HepG2 (cell line): ENCODE data around the gene CUL5. TPM values are rescaled to one million over a fixed set of nuclear protein-coding genes. Genes with fewer than 3 reads are reported as not detected.

Experiments used
- ATAC-seq: fragments of 200-7000 bp; cut with Tn5 transposase; 3 replicates; pipeline ENCODE4 v1.9.1; 2020; ENCODE audit warnings: mild to moderate bottlenecking, moderate library complexity
- BruUV-seq: library from RNA; stranded (reverse); fragments of 400-500 nt; replicated peaks from 2 replicates; lab custom pipeline; 2021; lab: Mats Ljungman, UMichigan
- CTCF ChIA-PET: fragments of 300-600 bp; formaldehyde crosslinking; extraction: SDS; loops from one replicate; lab custom pipeline; 2021; ENCODE audit warnings: low total read pairs, inconsistent platforms, low intra/inter-chr PET ratio; lab: Yijun Ruan, JAX
- POLR2A ChIA-PET: fragments of 350-600 bp; sonication (Branson Sonifier 250); formaldehyde crosslinking; loops from one replicate; lab custom pipeline; 2020; ENCODE audit warnings: antibody characterized with exemption, inconsistent platforms; lab: Yijun Ruan, JAX
- DNase-seq: peaks from one replicate; pipeline ENCODE4 v3.0.0-alpha.2; 2015; ENCODE audit warnings: low spot score
- FAIRE-seq: peaks from 3 replicates; lab custom pipeline; 2011; peaks lifted over from hg19 to GRCh38; lab: Jason Lieb, UNC
- H2AFZ ChIP-seq: one replicate; pipeline ENCODE4 v1.6.1; 2011; ENCODE audit warnings: low read length, inconsistent platforms
- H3K27ac ChIP-seq: fragments of 300-600 bp; 3 replicates; pipeline ENCODE4 v1.8.0; 2011; ENCODE audit warnings: mixed run types, mild to moderate bottlenecking, mixed read lengths, low read length, inconsistent platforms; ENCODE audit not compliant: insufficient read depth; ENCODE audit errors: extremely low read length
- H3K27me3 ChIP-seq, 2 experiments: fragments of 200-600 bp in 1 of 2; 2 replicates in 1 of 2; 3 replicates in 1 of 2; pipeline versions ENCODE4 v1.6.0 to v1.8.0; 2011; ENCODE audit warnings: low read length in 2 of 2, mild to moderate bottlenecking in 2 of 2, moderate library complexity in 2 of 2, inconsistent platforms in 1 of 2; ENCODE audit not compliant: insufficient read depth in 2 of 2, control insufficient read depth in 1 of 2
- H3K36me3 ChIP-seq, 2 experiments: fragments of 200-600 bp in 1 of 2; replicated peaks in 1 of 2; 2 replicates in 1 of 2; 3 replicates in 1 of 2; pipeline versions ENCODE4 v1.5.1 to v1.8.0; 2011; ENCODE audit warnings: low read length in 2 of 2, inconsistent platforms in 1 of 2; ENCODE audit not compliant: insufficient read depth in 2 of 2, control insufficient read depth in 1 of 2
- H3K4me1 ChIP-seq: 2 replicates; pipeline ENCODE4 v1.5.1; 2012; ENCODE audit warnings: low read length, inconsistent platforms; ENCODE audit not compliant: insufficient read depth
- H3K4me2 ChIP-seq: 2 replicates; pipeline ENCODE4 v1.6.0; 2011; ENCODE audit warnings: low read depth, low read length, inconsistent platforms
- H3K4me3 ChIP-seq, 3 experiments: fragments of 200-600 bp in 1 of 3; sonication (generic), shearing (Covaris generic) in 1 of 3; replicated peaks in 1 of 3; 2 replicates each; pipeline ENCODE4 v1.5.1; 2011 to 2016; ENCODE audit warnings: low read length in 3 of 3, inconsistent platforms in 2 of 3, low read depth in 2 of 3, mild to moderate bottlenecking in 2 of 3, control low read depth in 1 of 3, mixed read lengths in 1 of 3; ENCODE audit not compliant: insufficient read depth in 1 of 3
- H3K79me2 ChIP-seq: one replicate; pipeline ENCODE4 v1.6.1; 2011; ENCODE audit warnings: low read length, inconsistent platforms; ENCODE audit not compliant: insufficient read depth
- H3K9ac ChIP-seq: 2 replicates; pipeline ENCODE4 v1.6.0; 2011; ENCODE audit warnings: mild to moderate bottlenecking, low read depth, low read length, inconsistent platforms; ENCODE audit not compliant: insufficient read depth
- H3K9me3 ChIP-seq: 2 replicates; pipeline ENCODE4 v1.5.1; 2012; ENCODE audit warnings: mild to moderate bottlenecking, low read length
- H4K20me1 ChIP-seq: 2 replicates; pipeline ENCODE4 v1.6.0; 2011; ENCODE audit warnings: inconsistent platforms, mild to moderate bottlenecking, low read length, moderate library complexity; ENCODE audit not compliant: insufficient read depth
- AGO1 ChIP-seq: fragments of 200-400 bp; formaldehyde crosslinking; IDR thresholded peaks from 2 replicates; pipeline ENCODE4 v1.6.1; 2017; ENCODE audit warnings: mild to moderate bottlenecking, low read depth, low read length, moderate library complexity; ENCODE audit not compliant: poor library complexity, severe bottlenecking
- FOSL2 ChIP-seq: sonication (generic); formaldehyde crosslinking; IDR thresholded peaks from 2 replicates; pipeline ENCODE4 v1.4.0; 2020; ENCODE audit warnings: missing genetic modification reagents
- FOXA1 ChIP-seq, 2 experiments: fragments of 450-650 bp in 1 of 2; sonication (generic) in 1 of 2; formaldehyde crosslinking in 1 of 2; IDR thresholded peaks; 2 replicates each; pipeline versions ENCODE4 v1.4.0 to v1.6.1; 2016 to 2020; ENCODE audit warnings: missing genetic modification reagents in 1 of 2
- HMGA1 ChIP-seq: sonication (generic); formaldehyde crosslinking; conservative IDR thresholded peaks from 2 replicates; pipeline ENCODE4 v1.4.0; 2020; ENCODE audit warnings: missing genetic modification reagents
- MLLT10 ChIP-seq: sonication (generic); formaldehyde crosslinking; IDR thresholded peaks from 2 replicates; pipeline ENCODE4 v1.4.0; 2020; ENCODE audit warnings: missing genetic modification reagents
- RXRB ChIP-seq: IDR thresholded peaks from 2 replicates; pipeline ENCODE4 v1.6.1; 2016; ENCODE audit warnings: borderline replicate concordance, missing genetic modification reagents, missing compliant biosample characterization
- ZNF232 ChIP-seq: sonication (generic); formaldehyde crosslinking; IDR thresholded peaks from 2 replicates; pipeline ENCODE4 v1.4.0; 2020; ENCODE audit warnings: missing genetic modification reagents, borderline replicate concordance
- ZNF350 ChIP-seq: sonication (generic); formaldehyde crosslinking; IDR thresholded peaks from 2 replicates; pipeline ENCODE4 v1.4.0; 2020; ENCODE audit warnings: mild to moderate bottlenecking, low read depth, missing genetic modification reagents, borderline replicate concordance
- ZNF547 ChIP-seq: sonication (generic); formaldehyde crosslinking; IDR thresholded peaks from 2 replicates; pipeline ENCODE4 v1.5.1; 2020; ENCODE audit warnings: mild to moderate bottlenecking, missing genetic modification reagents
- ZNF816 ChIP-seq: sonication (generic); formaldehyde crosslinking; IDR thresholded peaks from 2 replicates; pipeline ENCODE4 v1.8.0; 2022; ENCODE audit warnings: missing genetic modification reagents, mild to moderate bottlenecking, borderline replicate concordance
- ZNF839 ChIP-seq: sonication (generic); formaldehyde crosslinking; IDR thresholded peaks from 2 replicates; pipeline ENCODE4 v1.4.0; 2020; ENCODE audit warnings: missing genetic modification reagents, mild to moderate bottlenecking, borderline replicate concordance
- WGBS: methylation state at CpG from one replicate; pipeline ENCODE4 v1.1.6; 2017; ENCODE audit warnings: low lambda C conversion rate; 5-methylcytosine and 5-hydroxymethylcytosine counted together
- in situ Hi-C: cut with HindIII; loops from 2 replicates; pipeline ENCODE4 v1.10.0; 2017; ENCODE audit warnings: low pct_unique_long_range_greater_than_20kb; ENCODE audit not compliant: extremely low pct_ligation_motif_present
- intact Hi-C: fragments of 100-400 bp; cut with micrococcal nuclease; formaldehyde crosslinking; loops from one replicate; pipeline ENCODE4 v1.10.0; 2022; ENCODE audit not compliant: unreplicated experiment
- polyA plus RNA-seq, 8 experiments: library from polyadenylated mRNA; depleted of rRNA in 3 of 8; stranded (reverse) in 7 of 8; unstranded in 1 of 8; fragments of >200 nt; fragmentation: Illumina TruSeq in 4 of 8; extraction: Trizol in 4 of 8; gene quantifications; 2 replicates each; pipeline versions ENCODE4 v1.2.1 to v1.2.3, GENCODE V29; 2011 to 2016; ENCODE audit warnings: low read depth in 4 of 8, missing spikeins in 1 of 8, mixed read lengths in 1 of 8; ENCODE audit not compliant: insufficient read depth in 1 of 8
- total RNA-seq, 5 experiments: library from RNA; depleted of rRNA; stranded (reverse); fragments of >200 nt; fragmentation: Illumina TruSeq; extraction: Trizol; gene quantifications; 2 replicates each; pipeline ENCODE4 v1.2.3, GENCODE V29; 2016; ENCODE audit warnings: low read depth in 1 of 5
- TF ChIP-seq, protein P1 (sequence below): IDR thresholded peaks from 2 replicates; pipeline ENCODE4 v1.6.1; 2018; ENCODE audit warnings: missing genetic modification reagents
- TF ChIP-seq, protein P2 (sequence below): sonication (generic); formaldehyde crosslinking; IDR thresholded peaks from 2 replicates; pipeline ENCODE4 v1.4.0; 2020; ENCODE audit warnings: missing genetic modification reagents

The CUL5 gene
- total and polyA plus RNA-seq, 2 of the 13 experiments (the other 11 are each of a cell fraction or from before 2014, with no cell fraction given) = 7.0 to 24.7 TPM

DNA sequence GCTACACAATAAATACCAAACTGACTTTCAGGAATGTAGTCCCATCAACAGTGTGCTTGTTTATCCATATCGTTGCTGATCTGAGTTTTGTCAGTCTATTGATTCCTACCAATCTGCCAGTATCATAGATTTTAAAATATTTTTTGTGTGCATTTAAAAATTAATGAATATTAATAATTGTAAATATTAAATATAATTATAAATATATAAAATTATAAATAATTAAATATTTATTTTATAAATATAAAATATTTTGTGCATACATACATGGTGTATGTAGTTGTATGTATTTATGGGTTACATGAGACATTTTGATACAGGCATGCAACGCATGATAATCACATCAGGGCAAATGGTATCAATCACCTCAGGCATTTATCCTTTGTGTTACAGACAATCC lies 53.6 kb downstream of the CUL5 start:
- Histone ChIP-seq H3K27ac (no peak overlapping the region), H2AFZ (no peak overlapping the region), H3K4me1 (no peaks in the 10 kb centered on the region), H3K4me3 (no peak overlapping the region), H3K9ac (no peak overlapping the region), H4K20me1 (no peaks in the 10 kb centered on the region), H3K36me3 (peaks cover 5 to 31% of the 10 kb centered on the region in 2 experiments), H3K9me3 (no peaks in the 10 kb centered on the region), H3K79me2 (no peaks in the 10 kb centered on the region), H3K27me3 (no peaks in the 10 kb centered on the region), H3K4me2 (no peak overlapping the region)
- in situ Hi-C loops = no loop called here
- intact Hi-C loops = no loop called here
- FAIRE-seq (no peak), ATAC-seq (no peak), DNase-seq (no peak)
- TF ChIP-seq ZNF547 (CRISPR knock-in tag) (no peak), MLLT10 (no peak), ZNF839 (CRISPR knock-in tag) (no peak), ZNF232 (CRISPR knock-in tag) (no peak), ZNF816 (CRISPR knock-in tag) (no peak), FOXA1 (IDR thresholded peaks at IDR 0.05) (no peak), FOXA1 (CRISPR knock-in tag; IDR thresholded peaks at IDR 0.05) (no peak), FOSL2 (no peak), AGO1 (no peak), HMGA1 (CRISPR knock-in tag) (no peak), ZNF350 (CRISPR knock-in tag) (no peak), RXRB (CRISPR knock-in tag) (no peak)
- TF ChIP-seq, protein P1, sequence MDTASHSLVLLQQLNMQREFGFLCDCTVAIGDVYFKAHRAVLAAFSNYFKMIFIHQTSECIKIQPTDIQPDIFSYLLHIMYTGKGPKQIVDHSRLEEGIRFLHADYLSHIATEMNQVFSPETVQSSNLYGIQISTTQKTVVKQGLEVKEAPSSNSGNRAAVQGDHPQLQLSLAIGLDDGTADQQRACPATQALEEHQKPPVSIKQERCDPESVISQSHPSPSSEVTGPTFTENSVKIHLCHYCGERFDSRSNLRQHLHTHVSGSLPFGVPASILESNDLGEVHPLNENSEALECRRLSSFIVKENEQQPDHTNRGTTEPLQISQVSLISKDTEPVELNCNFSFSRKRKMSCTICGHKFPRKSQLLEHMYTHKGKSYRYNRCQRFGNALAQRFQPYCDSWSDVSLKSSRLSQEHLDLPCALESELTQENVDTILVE (CRISPR knock-in tag) = no peak
- TF ChIP-seq, protein P2, sequence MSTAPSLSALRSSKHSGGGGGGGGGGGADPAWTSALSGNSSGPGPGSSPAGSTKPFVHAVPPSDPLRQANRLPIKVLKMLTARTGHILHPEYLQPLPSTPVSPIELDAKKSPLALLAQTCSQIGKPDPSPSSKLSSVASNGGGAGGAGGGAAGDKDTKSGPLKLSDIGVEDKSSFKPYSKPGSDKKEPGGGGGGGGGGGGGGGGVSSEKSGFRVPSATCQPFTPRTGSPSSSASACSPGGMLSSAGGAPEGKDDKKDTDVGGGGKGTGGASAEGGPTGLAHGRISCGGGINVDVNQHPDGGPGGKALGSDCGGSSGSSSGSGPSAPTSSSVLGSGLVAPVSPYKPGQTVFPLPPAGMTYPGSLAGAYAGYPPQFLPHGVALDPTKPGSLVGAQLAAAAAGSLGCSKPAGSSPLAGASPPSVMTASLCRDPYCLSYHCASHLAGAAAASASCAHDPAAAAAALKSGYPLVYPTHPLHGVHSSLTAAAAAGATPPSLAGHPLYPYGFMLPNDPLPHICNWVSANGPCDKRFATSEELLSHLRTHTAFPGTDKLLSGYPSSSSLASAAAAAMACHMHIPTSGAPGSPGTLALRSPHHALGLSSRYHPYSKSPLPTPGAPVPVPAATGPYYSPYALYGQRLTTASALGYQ = no peak
- no TSS peak for BruUV-seq
- POLR2A ChIA-PET = no interaction called here
- CTCF ChIA-PET = no interaction called here
- 97% methylated on average over 2 of the region's 2 CpGs for WGBS
